ENCODE data around the gene RALGPS1.

RALGPS1 gene

GRCh38 chr9:127065592-127065991 lies 151.0 kb downstream of the RALGPS1 start:
- Histone ChIP-seq H3K27me3 (ENCODE audit: low read depth, low read length) (no peaks in the 10 kb centered on the region), H3K4me3 (ENCODE audit: low read length) (no peak overlapping the region), H3K9me3 (ENCODE audit: insufficient read depth, low read length) (no peaks in the 10 kb centered on the region), H3K79me2 (ENCODE audit: low read length) (no peaks in the 10 kb centered on the region), H3K36me3 (replicated peaks; ENCODE audit: low read depth, low read length) (no peaks in the 10 kb centered on the region), H3K4me2 (ENCODE audit: low read length) (no peak overlapping the region), H2AFZ (ENCODE audit: low read depth, low read length) (no peak overlapping the region), H3K9ac (ENCODE audit: low read length) (no peak overlapping the region), H4K20me1 (ENCODE audit: insufficient read depth, low read length) (no peaks in the 10 kb centered on the region), H3K4me1 (ENCODE audit: low read length) (peaks cover 8% of the 10 kb centered on the region), H3K27ac (ENCODE audit: low read length) (no peak overlapping the region)
- no peak for TF ChIP-seq EZH2phosphoT487 (IDR thresholded peaks at IDR 0.05; ENCODE audit: low read depth)
- no peak for TF ChIP-seq CTCF (IDR thresholded peaks at IDR 0.05; ENCODE audit: low read depth, low read length)

- Histone ChIP-seq H3K27ac (ENCODE audit: low read length) (no peak overlapping the region), H2AFZ (ENCODE audit: low read depth, low read length) (no peak overlapping the region), H4K20me1 (ENCODE audit: insufficient read depth, low read length) (no peaks in the 10 kb centered on the region), H3K4me2 (ENCODE audit: low read length) (no peak overlapping the region), H3K79me2 (ENCODE audit: low read length) (no peaks in the 10 kb centered on the region), H3K4me1 (ENCODE audit: low read length) (peaks cover 8% of the 10 kb centered on the region), H3K36me3 (replicated peaks; ENCODE audit: low read depth, low read length) (no peaks in the 10 kb centered on the region), H3K4me3 (ENCODE audit: low read length) (no peak overlapping the region), H3K9me3 (ENCODE audit: insufficient read depth, low read length) (no peaks in the 10 kb centered on the region), H3K9ac (ENCODE audit: low read length) (no peak overlapping the region), H3K27me3 (ENCODE audit: low read depth, low read length) (no peaks in the 10 kb centered on the region)
- TF ChIP-seq CTCF (IDR thresholded peaks at IDR 0.05; ENCODE audit: low read depth, low read length) (no peak), EZH2phosphoT487 (IDR thresholded peaks at IDR 0.05; ENCODE audit: low read depth) (no peak)
Observed at GRCh38 chr9:127066060-127066850, 151.7 kb downstream of the RALGPS1 start.

- Histone ChIP-seq H3K79me2 (ENCODE audit: low read length) (no peaks in the 10 kb centered on the region), H3K27ac (ENCODE audit: low read length) (no peak overlapping the region), H4K20me1 (ENCODE audit: insufficient read depth, low read length) (no peaks in the 10 kb centered on the region), H3K9ac (ENCODE audit: low read length) (no peak overlapping the region), H3K36me3 (replicated peaks; ENCODE audit: low read depth, low read length) (no peaks in the 10 kb centered on the region), H3K4me3 (ENCODE audit: low read length) (no peak overlapping the region), H3K4me2 (ENCODE audit: low read length) (no peak overlapping the region), H3K4me1 (ENCODE audit: low read length) (peaks cover 8% of the 10 kb centered on the region), H3K27me3 (ENCODE audit: low read depth, low read length) (no peaks in the 10 kb centered on the region), H2AFZ (ENCODE audit: low read depth, low read length) (no peak overlapping the region), H3K9me3 (ENCODE audit: insufficient read depth, low read length) (no peaks in the 10 kb centered on the region)
- TF ChIP-seq EZH2phosphoT487 (IDR thresholded peaks at IDR 0.05; ENCODE audit: low read depth) (no peak), CTCF (IDR thresholded peaks at IDR 0.05; ENCODE audit: low read depth, low read length) (no peak)
Observed at GRCh38 chr9:127066851-127067136, 152.2 kb downstream of the RALGPS1 start.

- Histone ChIP-seq H3K27ac (ENCODE audit: low read length) (no peak overlapping the region), H3K9ac (ENCODE audit: low read length) (no peak overlapping the region), H3K4me2 (ENCODE audit: low read length) (no peak overlapping the region), H3K4me1 (ENCODE audit: low read length) (peaks cover 8% of the 10 kb centered on the region), H3K9me3 (ENCODE audit: insufficient read depth, low read length) (no peaks in the 10 kb centered on the region), H4K20me1 (ENCODE audit: insufficient read depth, low read length) (no peaks in the 10 kb centered on the region), H2AFZ (ENCODE audit: low read depth, low read length) (no peak overlapping the region), H3K79me2 (ENCODE audit: low read length) (no peaks in the 10 kb centered on the region), H3K4me3 (ENCODE audit: low read length) (no peak overlapping the region), H3K27me3 (ENCODE audit: low read depth, low read length) (no peaks in the 10 kb centered on the region), H3K36me3 (replicated peaks; ENCODE audit: low read depth, low read length) (no peaks in the 10 kb centered on the region)
- TF ChIP-seq EZH2phosphoT487 (IDR thresholded peaks at IDR 0.05; ENCODE audit: low read depth) (no peak), CTCF (IDR thresholded peaks at IDR 0.05; ENCODE audit: low read depth, low read length) (no peak)
Observed at GRCh38 chr9:127067603-127068220, 153.1 kb downstream of the RALGPS1 start.

Measured in OCI-LY3 (cell line).